Mononuclear cell (primary cell): ENCODE data around the gene ITGB2. TPM values are rescaled to one million over a fixed set of nuclear protein-coding genes. Genes with fewer than 3 reads are reported as not detected.

ENCODE experiments used
- H3K27me3 ChIP-seq: 2 replicates; pipeline ENCODE4 v1.6.0; 2011; ENCODE audit warnings: low read length, control low read depth; ENCODE audit not compliant: insufficient read depth
- H3K4me1 ChIP-seq: 2 replicates; pipeline ENCODE4 v1.5.1; 2011; ENCODE audit warnings: mild to moderate bottlenecking, low read length, control low read depth; ENCODE audit not compliant: insufficient read depth
- H3K4me3 ChIP-seq: 2 replicates; pipeline ENCODE4 v1.5.1; 2011; ENCODE audit warnings: mild to moderate bottlenecking, low read length, moderate library complexity
- H3K9me3 ChIP-seq: 2 replicates; pipeline ENCODE4 v1.5.1; 2011; ENCODE audit warnings: low read depth, mild to moderate bottlenecking, control low read depth, low read length
- total RNA-seq: library from RNA; depleted of rRNA; stranded (reverse); fragments of >200 nt; gene quantifications from one replicate; pipeline ENCODE4 v1.2.3, GENCODE V29; 2012

Gene ITGB2
- total RNA-seq, 1 donor: 761 TPM

DNA sequence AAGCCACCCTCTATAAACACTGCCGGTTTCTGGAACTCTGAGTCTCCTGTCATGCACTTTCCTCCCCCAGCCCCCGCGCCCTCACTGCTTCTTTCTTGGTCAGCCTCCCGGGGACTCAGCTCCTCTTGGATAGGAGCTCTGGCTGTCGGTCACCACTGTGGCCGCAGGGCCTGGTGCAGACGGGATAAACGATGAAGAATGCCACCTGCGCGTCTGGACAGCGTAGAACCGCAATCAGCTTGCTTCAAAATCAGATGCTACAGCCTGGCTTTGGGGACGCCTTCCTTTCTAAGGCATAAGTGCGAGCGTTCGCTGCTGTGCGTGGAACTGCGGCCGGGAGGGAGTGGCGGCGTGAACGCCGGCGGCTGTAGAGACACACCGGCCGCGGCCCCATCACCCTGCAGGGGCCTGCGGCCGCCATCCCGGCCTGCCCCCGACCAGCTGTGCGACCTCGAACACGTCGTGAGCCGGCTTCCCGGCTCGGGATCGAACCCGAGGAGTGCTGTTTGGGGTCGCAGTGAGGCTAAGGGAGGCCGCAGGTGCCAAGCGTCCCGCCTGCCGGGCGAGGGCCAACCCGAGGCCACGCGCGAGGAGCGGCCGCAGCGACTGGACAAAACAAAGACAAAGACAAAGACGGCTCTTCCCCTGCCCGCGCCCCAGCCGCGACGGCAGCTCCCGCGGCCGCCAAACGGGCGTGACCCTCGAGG, 47.9 kb downstream of the ITGB2 start:
- Histone ChIP-seq H3K4me1 (peaks cover 86% of the 10 kb centered on the region), H3K4me3 (peak overlapping the region; percentile 74), H3K9me3 (no peaks in the 10 kb centered on the region), H3K27me3 (no peaks in the 10 kb centered on the region)

DNA sequence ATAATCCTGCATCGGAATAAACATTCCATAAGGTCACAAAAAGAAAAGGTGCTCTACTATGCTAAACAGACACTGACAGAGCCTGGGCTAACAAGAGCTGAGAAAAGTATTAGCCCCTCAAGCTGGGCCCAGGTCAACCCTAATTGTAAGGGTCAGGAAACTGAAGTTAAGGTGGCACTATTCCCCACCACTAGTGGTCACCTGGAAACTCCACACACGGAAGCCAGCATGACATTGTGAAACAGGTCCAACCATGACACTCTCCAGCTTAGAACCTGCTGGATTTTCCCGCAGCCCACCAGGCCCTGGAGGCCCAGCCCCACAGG, 48.4 kb downstream of the ITGB2 start:
- H3K4me3 ChIP-seq: peak overlapping the region; percentile 74

DNA sequence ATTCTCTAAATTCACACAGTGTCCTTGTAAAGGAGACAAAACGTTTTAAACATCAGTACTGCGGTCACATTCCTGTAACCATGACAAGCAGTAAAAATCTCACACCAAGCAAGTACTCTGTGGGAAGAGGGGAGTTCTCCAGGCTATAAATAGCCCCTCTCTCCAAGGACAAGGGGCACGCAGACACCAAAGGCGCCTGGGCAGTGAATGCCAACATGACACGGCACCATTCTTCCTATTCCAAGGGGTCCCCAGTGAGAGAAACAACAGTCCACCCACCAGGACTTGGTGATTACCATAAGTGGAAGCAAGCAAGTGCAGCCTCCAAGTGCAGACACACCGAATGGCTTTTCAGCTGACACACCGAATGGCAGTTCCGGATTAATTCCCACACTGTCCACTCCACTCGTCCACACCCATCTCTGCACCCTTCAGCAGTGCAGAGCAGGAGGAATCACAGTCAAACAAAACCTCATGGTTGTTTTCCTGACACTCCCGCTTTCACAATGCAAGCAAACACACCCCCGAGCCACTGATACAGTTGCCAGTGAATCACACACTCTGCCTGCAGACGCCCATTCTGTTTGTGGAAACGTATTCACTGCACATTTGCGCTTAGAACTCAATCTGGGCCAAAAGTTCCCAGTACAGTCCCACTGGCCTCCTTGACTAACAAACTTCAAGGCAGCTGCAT, 49.0 kb downstream of the ITGB2 start:
- H3K9me3 ChIP-seq: no peaks in the 10 kb centered on the region
- H3K4me1 ChIP-seq: peaks cover 84% of the 10 kb centered on the region
- H3K27me3 ChIP-seq: no peaks in the 10 kb centered on the region
- H3K4me3 ChIP-seq: peak overlapping the region; percentile 74

More for the DNA sequence above, 48.4 kb downstream of the ITGB2 start:
- no peaks in the 10 kb centered on the region for H3K27me3 ChIP-seq
- peaks cover 84% of the 10 kb centered on the region for H3K4me1 ChIP-seq
- no peaks in the 10 kb centered on the region for H3K9me3 ChIP-seq

DNA sequence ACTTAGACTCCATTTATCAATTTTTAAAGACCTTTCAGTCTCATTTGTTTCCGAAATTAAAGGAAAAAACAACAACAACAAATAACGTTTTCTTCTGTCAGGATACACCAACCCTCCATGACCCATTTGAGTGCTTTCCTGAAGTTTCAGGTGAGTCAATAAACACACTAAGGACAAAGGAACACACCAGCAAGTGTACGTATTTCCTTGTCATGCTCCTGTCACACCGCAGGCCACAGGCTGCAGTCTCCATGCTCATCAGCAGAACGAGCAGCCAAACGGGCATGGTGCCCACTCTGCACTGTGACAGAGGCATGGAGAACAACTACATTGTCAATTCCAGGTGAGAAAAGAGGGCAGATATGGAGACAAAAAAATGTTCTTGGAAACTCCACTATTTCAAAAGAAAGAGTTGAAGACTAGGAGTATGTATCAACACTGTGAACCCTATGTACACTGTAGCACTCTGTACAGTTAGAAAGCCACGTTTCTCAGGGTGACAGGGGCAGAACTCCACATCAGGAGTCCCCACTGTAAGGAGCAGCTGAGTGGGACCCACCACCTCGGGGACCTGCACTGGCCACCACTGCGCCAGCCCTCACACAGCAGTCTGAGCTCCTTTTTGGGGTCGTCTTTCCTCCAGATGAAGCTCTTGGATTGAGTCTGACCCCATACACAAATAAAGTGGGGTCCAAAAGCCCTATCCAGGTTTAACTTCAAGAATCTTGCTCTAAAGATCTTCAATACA, 49.8 kb downstream of the ITGB2 start:
- Histone ChIP-seq H3K9me3 (no peaks in the 10 kb centered on the region), H3K4me3 (no peak overlapping the region), H3K4me1 (peaks cover 84% of the 10 kb centered on the region), H3K27me3 (no peaks in the 10 kb centered on the region)

DNA sequence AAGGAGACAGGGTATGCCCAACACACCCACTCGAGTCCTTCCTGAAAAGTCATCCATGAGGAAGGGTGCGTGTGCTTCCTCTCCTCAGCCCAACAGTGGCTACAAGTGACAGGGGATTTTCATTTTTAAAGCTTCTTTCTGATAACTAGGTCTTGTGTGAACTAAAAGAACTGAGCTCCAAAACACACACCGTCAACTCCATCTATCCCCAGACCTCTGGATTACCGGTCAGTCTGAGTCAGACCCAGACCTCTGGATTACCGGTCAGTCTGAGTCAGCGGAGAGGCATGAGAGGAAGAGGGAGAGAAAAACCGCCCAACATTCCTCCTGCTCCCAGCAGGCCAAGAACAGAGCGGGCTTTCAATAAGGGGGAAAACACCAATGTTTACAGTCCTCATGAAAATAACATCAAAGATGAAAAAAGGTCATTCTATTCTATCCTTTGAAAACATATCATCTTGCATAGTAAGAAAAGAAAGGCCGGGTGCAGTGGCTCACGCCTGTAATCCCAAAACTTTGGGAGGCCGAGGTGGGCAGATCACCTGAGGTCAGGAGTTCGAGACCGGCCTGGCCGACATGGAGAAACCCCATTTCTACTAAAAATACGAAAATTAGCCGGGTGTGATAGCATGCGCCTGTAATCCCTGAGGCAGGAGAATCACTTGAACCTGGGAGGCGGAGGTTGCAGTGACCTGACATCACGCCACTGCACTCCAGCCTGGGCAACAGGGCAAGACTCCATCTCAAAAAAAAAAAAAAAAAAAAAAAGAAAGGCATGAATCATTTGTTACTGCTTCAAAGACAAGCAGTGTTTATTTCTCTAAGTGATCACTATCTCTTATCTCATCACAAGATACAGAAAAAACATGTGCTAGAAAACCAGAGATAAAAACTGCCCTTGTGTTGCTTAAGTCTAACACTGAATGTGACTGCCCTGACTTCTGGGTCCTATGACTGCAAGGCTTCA, 50.6 kb downstream of the ITGB2 start:
- Histone ChIP-seq H3K9me3 (no peaks in the 10 kb centered on the region), H3K4me1 (peaks cover 84% of the 10 kb centered on the region), H3K27me3 (no peaks in the 10 kb centered on the region), H3K4me3 (no peak overlapping the region)

DNA sequence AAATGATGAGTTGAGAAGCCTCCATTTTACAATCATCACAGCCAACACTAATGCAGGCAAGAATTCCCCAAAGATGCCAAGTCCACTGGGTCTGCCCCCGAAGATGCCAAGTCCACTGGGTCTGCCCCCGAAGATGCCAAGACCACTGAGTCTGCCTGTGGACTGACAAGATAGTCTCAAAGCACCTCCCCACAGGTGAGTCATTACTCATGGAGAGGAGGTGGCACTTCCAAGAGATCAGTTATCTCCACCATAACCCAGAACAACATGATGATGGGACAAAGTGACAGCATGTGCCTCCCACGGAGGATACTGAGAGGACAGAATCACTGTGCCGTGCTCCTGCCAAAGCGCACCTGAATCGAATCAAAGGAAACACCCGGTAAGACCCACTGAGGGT, 52.0 kb downstream of the ITGB2 start:
- H3K4me3 ChIP-seq: no peak overlapping the region
- H3K9me3 ChIP-seq: no peaks in the 10 kb centered on the region

DNA sequence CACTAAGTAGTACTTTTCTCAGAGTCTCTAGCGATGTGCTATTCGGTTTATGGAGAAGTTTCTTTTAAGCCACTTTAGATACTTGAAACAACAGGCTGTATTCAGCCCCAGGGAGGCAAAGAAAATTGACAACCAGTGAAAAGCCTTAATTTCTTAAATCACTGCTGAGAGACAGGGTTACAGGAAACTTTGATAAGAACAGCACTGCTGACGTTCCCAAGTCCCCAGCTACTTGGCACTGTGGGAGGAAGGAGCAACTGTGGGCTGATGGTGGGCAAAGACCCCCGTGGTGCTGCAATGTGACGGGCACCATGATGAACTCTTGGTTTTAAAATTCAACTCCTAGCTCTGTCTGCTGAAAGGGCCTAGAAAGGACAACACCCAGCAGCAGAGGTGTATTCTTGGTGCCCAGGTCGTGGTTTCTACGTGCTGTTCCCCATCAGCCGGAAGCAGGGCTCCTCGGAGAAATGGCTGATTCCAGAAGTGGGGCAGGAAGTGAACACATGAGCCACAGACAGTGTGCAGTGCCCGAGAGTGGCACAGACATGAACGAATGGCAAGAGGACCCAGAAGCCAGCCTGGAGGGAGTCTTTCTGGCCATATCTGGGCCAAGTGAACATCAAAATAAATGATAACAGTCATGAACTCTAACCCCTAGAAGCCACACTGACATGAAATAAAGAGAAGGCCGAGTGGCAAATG, 52.5 kb downstream of the ITGB2 start:
- Histone ChIP-seq H3K4me1 (peaks cover 78% of the 10 kb centered on the region), H3K27me3 (no peaks in the 10 kb centered on the region), H3K4me3 (no peak overlapping the region)

More for the DNA sequence above, 52.0 kb downstream of the ITGB2 start:
- Histone ChIP-seq H3K27me3 (no peaks in the 10 kb centered on the region), H3K4me1 (peaks cover 78% of the 10 kb centered on the region)

DNA sequence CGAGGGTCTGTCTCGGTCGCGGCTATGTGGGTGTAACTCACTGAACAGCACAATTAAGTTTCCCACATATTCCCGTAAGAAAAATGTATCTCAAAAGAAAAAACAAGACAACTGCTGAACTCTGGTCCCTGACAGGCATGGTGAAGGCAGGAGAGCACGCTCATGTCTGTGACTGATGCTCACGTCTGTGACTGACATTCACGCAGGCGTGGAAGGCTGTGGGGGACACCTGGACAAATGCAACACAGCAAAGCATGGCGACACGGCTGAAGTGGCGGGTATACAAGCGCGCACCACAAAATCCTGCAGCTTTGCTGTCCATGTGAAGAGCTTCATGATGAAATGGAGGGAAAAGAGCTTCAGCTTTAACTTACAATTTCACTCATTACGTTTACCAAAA, 53.2 kb downstream of the ITGB2 start:
- no peaks in the 10 kb centered on the region for H3K9me3 ChIP-seq
- no peak overlapping the region for H3K4me3 ChIP-seq

More for the DNA sequence above, 52.5 kb downstream of the ITGB2 start:
- H3K9me3 ChIP-seq: no peaks in the 10 kb centered on the region

DNA sequence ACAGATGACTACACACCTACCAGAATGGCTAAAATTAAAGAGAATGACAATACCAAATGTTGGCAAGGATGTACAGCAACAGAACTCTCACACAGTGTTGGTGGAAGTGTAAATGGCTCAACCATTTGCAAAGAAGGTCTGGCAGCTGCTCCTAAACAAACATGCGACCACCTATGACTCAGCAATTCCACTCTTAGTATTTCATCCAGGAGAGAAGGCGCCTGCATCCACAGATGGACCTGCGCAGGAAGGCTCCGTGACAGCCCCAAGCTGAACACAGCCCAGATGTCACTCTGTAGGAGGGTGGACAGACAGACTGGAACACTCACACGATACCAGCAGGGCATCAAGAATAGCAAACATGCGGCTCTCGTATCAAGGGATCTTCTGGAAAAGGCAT, 53.9 kb downstream of the ITGB2 start:
- H3K27me3 ChIP-seq: no peaks in the 10 kb centered on the region
- H3K4me3 ChIP-seq: no peak overlapping the region
- H3K9me3 ChIP-seq: no peaks in the 10 kb centered on the region
- H3K4me1 ChIP-seq: peaks cover 69% of the 10 kb centered on the region

More for the DNA sequence above, 53.2 kb downstream of the ITGB2 start:
- Histone ChIP-seq H3K27me3 (no peaks in the 10 kb centered on the region), H3K4me1 (peaks cover 76% of the 10 kb centered on the region)

DNA sequence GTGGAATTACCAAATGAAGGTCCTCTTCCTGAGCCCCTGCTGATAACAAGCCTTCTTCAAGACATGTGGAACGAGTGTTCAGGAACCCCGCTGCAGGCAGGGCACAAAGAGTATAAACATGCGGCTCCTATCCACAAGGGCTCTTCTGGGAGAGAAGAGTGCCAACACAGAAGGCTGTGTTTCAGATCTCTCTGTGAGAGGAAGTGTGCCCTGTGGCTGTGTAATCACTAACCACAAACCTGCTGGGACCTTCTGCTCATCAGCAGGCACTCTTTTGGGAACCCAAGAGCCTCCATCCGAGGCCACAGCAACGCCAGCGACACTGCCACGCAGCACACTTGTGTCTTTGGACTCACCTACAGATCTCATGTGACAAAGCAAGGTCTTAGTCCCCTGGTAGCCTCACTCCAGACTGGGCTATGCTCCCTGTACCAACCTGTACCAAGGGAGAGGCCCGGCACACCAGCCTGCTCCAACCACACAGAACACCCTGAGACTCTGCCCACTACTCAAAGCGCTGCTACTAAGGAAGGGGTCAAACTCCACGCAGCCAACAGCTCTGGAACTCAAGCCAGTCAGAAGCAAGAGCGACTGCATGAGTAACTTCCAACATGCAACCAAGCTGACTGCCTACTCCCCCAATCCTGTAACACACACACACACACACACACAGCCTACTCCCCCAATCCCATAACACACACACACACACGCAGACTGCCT, 55.0 kb downstream of the ITGB2 start:
- Histone ChIP-seq H3K27me3 (no peaks in the 10 kb centered on the region), H3K4me1 (peaks cover 59% of the 10 kb centered on the region), H3K4me3 (no peak overlapping the region), H3K9me3 (no peaks in the 10 kb centered on the region)

DNA sequence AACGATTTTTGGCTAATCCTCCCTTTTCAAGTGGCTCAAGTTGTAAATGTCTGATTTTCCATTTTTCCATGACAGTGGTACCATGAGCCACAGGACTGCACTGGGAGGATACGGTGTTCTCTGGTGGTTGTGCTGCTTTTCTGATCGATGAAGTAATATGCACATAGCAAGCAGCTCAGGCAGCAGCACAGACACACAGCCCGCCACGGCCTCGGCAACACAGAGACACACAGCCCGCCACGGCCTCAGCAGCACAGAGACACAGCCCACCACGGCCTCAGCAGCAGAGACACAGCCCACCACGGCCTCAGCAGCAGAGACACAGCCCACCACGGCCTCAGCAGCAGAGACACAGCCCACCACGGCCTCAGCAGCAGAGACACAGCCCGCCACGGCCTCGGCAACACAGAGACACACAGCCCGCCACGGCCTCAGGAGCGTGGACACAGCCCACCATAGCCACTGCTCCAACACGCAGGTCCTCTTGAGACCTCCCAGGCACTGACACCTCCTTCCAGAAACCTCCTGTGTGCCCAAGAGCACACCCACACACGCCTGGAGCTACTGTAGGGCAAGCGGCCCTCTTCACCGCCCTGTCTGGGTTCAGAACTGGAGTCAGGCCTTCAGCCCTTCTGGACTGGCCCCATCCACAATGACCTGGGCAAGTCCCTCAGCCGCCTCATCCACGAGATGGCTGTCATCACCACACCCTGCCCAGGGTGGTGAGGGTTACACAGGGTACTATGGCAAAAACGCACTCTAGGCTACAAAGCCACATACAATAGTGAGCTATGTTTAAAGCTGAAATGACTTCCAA, 57.6 kb downstream of the ITGB2 start:
- no peaks in the 10 kb centered on the region for H3K27me3 ChIP-seq
- peaks cover 32% of the 10 kb centered on the region for H3K4me1 ChIP-seq
- H3K9me3 ChIP-seq: no peaks in the 10 kb centered on the region
- H3K4me3 ChIP-seq: no peak overlapping the region

DNA sequence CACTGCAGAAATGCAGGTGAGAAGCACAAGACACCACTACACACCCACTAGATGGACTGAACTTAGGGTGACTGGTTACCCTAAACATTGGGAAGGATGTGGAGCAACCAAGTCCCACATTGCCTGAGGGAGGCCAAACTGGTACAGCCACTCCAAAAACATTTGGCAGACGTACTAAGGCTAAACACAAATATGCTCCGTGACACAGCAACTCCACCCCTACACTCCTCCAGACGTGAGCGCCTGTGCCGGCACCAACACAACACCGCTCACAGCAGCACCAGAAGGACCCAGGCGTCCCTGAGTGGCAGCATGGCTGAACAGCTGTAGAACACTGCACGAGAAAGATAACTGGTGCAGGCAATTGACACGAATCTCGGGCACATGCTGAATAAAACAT, 61.9 kb downstream of the ITGB2 start:
- Histone ChIP-seq H3K9me3 (no peaks in the 10 kb centered on the region), H3K4me1 (peaks cover 14% of the 10 kb centered on the region), H3K4me3 (no peak overlapping the region), H3K27me3 (no peaks in the 10 kb centered on the region)

DNA sequence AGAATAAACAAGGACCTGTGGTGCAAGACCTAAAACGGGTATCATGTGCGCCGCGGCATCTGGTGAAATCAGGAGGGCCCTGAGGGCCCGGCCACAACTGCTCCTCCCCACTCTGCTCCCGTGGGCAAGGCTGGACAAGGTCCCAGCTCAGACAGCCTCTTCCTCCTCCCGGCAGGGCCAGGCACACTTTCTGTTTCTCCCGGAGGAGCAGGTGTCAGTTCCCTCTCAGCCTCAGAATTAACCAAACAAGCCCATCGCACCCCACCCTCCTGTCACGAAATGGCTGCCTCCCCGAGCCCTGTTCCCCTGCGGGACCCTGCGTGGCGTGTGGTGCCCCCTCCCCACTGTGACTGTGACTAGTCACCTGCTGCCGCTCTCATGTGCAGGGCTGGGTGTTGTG, 62.4 kb downstream of the ITGB2 start:
- Histone ChIP-seq H3K9me3 (no peaks in the 10 kb centered on the region), H3K27me3 (no peaks in the 10 kb centered on the region), H3K4me1 (peaks cover 15% of the 10 kb centered on the region), H3K4me3 (no peak overlapping the region)
